WERI-Rb-1 (cell line): ENCODE measurements around the gene NTN4.

Source experiments
- DNase-seq: peaks from one replicate; pipeline ENCODE4 v3.0.0-alpha.2; 2020
- H3K27ac ChIP-seq: fragments of 250-450 bp; sonication (Bioruptor Pico); 2 replicates; pipeline ENCODE4 v1.5.1; 2020; ENCODE audit warnings: mild to moderate bottlenecking, moderate library complexity
- H3K27me3 ChIP-seq: fragments of 250-450 bp; sonication (Bioruptor Pico); 2 replicates; pipeline ENCODE4 v1.5.1; 2021; ENCODE audit warnings: mild to moderate bottlenecking, low read depth, moderate library complexity; ENCODE audit not compliant: insufficient read depth, severe bottlenecking
- H3K36me3 ChIP-seq: fragments of 250-450 bp; sonication (Bioruptor Pico); 2 replicates; pipeline ENCODE4 v1.5.1; 2020; ENCODE audit warnings: mild to moderate bottlenecking, moderate library complexity
- H3K4me3 ChIP-seq: 2 replicates; pipeline ENCODE4 v1.5.1; 2011; ENCODE audit warnings: low read depth, mild to moderate bottlenecking, control low read depth, low read length
- H3K9me3 ChIP-seq: fragments of 250-450 bp; sonication (Bioruptor Pico); 2 replicates; pipeline ENCODE4 v1.5.1; 2021; ENCODE audit warnings: mild to moderate bottlenecking, moderate library complexity; ENCODE audit not compliant: severe bottlenecking
- TF ChIP-seq, protein P1 (sequence below): IDR thresholded peaks from 2 replicates; pipeline ENCODE4 v1.5.1; 2011; ENCODE audit warnings: low read depth, mild to moderate bottlenecking, control low read depth, inconsistent platforms, low read length

The NTN4 gene

DNA sequence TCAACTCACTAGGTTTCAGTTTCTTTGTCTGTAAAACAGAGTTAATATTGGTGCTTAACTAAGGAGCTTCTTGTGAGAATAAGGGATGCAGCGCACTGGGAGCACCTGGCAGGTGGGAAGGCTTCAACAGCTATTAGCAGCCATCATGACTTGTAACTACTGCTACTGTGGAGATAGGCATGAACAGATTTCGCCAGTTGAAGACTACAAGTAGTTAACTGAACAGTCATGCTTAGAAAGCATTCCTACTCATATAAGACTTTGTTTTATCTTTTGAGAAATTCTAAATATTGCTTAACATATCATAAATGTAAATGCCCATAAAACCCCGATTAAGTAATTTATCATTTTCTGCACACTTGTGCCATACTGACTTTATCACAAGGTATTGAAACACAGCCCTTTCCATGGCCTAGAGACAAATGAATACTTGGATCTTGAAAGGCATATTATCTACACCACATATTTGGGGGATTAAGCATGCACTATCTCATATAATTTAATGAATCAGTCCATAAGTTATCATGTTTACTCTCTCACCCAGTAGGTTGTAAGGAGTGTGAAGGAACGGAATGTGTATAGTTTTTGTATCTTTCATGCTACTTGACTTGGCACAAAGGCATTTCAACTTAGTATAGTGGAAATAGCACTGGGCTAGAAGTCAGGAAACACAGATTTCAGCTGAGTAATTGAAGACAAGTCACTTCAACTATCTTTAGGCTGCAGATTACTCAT, 16.1 kb downstream of the NTN4 start:
- DNase-seq: no peak
- Histone ChIP-seq H3K27me3 (no peaks in the 10 kb centered on the region), H3K27ac (no peak overlapping the region), H3K4me3 (no peak overlapping the region), H3K36me3 (no peaks in the 10 kb centered on the region), H3K9me3 (peaks cover 3% of the 10 kb centered on the region)
- TF ChIP-seq, protein P1, sequence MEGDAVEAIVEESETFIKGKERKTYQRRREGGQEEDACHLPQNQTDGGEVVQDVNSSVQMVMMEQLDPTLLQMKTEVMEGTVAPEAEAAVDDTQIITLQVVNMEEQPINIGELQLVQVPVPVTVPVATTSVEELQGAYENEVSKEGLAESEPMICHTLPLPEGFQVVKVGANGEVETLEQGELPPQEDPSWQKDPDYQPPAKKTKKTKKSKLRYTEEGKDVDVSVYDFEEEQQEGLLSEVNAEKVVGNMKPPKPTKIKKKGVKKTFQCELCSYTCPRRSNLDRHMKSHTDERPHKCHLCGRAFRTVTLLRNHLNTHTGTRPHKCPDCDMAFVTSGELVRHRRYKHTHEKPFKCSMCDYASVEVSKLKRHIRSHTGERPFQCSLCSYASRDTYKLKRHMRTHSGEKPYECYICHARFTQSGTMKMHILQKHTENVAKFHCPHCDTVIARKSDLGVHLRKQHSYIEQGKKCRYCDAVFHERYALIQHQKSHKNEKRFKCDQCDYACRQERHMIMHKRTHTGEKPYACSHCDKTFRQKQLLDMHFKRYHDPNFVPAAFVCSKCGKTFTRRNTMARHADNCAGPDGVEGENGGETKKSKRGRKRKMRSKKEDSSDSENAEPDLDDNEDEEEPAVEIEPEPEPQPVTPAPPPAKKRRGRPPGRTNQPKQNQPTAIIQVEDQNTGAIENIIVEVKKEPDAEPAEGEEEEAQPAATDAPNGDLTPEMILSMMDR: no peak

DNA sequence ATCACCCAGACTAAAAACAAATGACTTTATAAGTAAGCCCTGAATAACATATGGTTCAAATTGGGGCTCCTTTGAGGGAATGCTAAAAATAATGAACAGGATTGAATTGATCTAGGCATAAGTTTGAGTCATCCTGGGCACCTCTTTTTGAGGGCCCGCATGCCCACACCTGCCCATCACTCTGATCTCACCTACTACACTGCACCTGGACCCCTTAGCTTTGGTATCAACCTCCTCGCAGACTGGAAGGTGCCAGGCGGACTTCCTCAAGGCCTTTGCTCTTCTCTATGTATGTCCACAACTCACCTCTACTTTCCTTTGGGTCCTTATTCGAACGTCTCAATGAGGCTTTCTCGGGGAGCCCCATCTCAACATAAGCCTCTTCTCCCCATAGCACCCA, 17.2 kb downstream of the NTN4 start:
- H3K36me3 ChIP-seq: no peaks in the 10 kb centered on the region
- H3K9me3 ChIP-seq: peaks cover 3% of the 10 kb centered on the region
- TF ChIP-seq, protein P1: no peak
- H3K27me3 ChIP-seq: no peaks in the 10 kb centered on the region
- no peak for DNase-seq
- H3K27ac ChIP-seq: no peak overlapping the region
- no peak overlapping the region for H3K4me3 ChIP-seq

DNA sequence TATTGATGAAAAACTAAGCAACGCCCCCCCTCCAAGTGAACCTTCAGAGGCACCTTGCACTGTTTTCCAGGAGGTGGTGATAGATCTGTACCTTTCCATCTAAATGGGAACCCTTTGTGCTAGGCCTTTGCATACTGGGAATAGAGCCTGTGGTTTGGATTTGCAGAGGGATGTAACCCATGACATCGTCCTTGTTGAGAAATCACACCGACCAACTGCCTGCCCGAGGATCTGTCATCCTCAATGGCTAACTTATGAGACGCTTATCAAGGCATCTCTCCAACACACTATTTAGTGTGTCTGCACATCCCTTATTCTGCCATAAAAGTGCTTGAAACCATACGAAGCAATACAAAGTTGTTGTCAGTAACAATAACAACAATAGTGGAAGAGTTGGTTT, 22.9 kb downstream of the NTN4 start:
- Histone ChIP-seq H3K4me3 (no peak overlapping the region), H3K27ac (no peak overlapping the region), H3K36me3 (no peaks in the 10 kb centered on the region), H3K27me3 (no peaks in the 10 kb centered on the region), H3K9me3 (no peaks in the 10 kb centered on the region)
- DNase-seq: no peak
- TF ChIP-seq, protein P1: no peak

DNA sequence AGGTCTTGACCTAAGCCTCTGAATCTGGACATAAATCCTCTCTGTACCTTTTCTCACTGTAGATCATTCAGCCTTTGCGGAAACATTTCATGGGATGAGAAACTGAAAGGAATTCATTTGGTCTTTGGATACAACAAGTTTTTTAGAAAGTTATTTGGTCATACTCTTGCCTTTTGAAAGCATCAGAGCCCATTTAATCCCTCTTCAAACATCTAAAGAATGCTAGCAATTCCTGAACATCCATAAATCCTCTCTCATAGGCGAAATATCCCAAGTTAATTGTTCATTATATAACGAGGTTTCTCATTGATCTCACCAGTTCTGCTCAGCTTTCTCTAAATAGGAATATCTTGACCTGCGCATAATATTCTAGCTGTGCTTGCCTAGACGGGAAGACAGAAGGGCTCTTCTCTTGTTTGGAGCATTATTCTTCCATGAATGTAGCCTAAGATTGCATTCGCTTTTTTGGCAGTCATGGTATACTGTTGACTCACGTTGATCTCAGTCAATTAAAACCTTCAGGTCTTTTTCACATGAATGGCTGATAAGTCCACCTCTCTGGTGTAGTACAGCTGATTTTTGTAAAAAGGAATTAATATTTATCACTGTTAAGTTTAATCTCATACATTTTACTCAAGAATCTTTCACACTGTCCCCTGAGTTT, 24.1 kb downstream of the NTN4 start:
- no peak overlapping the region for H3K27ac ChIP-seq
- H3K36me3 ChIP-seq: no peaks in the 10 kb centered on the region
- H3K9me3 ChIP-seq: no peaks in the 10 kb centered on the region
- H3K4me3 ChIP-seq: no peak overlapping the region
- no peaks in the 10 kb centered on the region for H3K27me3 ChIP-seq
- TF ChIP-seq, protein P1: no peak
- DNase-seq: no peak

DNA sequence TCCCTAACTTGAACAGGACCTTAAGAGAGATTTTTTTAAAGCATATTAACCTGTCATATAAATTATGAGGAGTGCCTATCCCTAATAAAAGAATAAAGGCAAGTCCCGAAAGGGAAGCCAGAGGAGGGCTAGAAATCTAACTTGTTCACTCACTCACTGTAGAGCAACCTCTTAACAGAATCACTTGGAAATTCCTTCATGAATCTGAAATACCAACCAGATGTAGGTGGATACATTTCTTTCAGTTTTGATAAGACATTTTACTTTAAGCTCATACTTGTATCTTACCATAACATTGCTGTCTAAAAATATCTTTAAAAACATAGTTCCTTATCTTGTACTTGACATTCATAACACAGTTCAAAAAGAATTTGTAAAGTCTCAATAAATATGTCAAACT, 25.7 kb downstream of the NTN4 start:
- TF ChIP-seq, protein P1: no peak
- Histone ChIP-seq H3K27me3 (no peaks in the 10 kb centered on the region), H3K36me3 (no peaks in the 10 kb centered on the region), H3K27ac (no peak overlapping the region), H3K9me3 (no peaks in the 10 kb centered on the region), H3K4me3 (no peak overlapping the region)
- DNase-seq: no peak

DNA sequence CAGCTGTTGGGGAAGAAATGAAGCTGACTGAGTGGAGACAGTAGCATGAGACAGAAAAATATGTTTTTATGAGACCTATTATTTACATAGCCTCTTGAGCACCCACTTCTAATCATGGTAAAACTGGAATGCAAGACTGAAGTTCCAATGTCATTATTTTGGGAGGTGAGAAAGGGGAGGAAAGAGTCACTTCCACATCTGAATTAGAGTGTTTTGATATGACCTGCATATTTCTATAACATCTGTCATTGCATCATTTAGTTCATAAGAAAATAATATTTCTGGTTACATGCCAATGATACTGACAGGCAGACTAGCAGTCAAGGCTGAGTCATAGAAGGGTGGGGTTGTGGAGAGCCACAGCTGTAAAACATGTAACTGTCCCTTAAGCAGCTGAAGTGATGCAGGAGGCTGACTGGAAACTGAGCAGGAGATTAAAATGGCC, 26.7 kb downstream of the NTN4 start:
- TF ChIP-seq, protein P1: no peak
- Histone ChIP-seq H3K27me3 (no peaks in the 10 kb centered on the region), H3K27ac (no peak overlapping the region), H3K9me3 (no peaks in the 10 kb centered on the region), H3K36me3 (no peaks in the 10 kb centered on the region), H3K4me3 (no peak overlapping the region)
- DNase-seq: no peak
